Activated CD8-positive, alpha-beta T cell treated with anti-CD3 and anti-CD28 coated beads for 36 hours (primary cell): ENCODE data around the gene C2orf42. TPM values are rescaled to one million over a fixed set of nuclear protein-coding genes. Genes with fewer than 3 reads are reported as not detected.
A peak's percentile ranks its signal among the peaks of the same experiment; 100 is the strongest.
"Not testable (repeated sequence)": the region's sequence is repeated elsewhere in the genome, so short reads cannot be mapped to it uniquely, and the experiment has no call there.

Experiments used
- ATAC-seq: fragments of 200-7000 bp; cut with Tn5 transposase; one replicate; pipeline ENCODE4 v1.10.0; 2021; ENCODE audit warnings: mild to moderate bottlenecking, moderate library complexity
- CTCF ChIA-PET: fragments of 350-600 bp; sonication (Branson Sonifier 250); formaldehyde crosslinking; loops from one replicate; lab custom pipeline; 2021; ENCODE audit warnings: antibody characterized with exemption; lab: Charles Lee
- POLR2A ChIA-PET: fragments of 350-600 bp; sonication (Branson Sonifier 250); formaldehyde crosslinking; loops from one replicate; lab custom pipeline; 2021; ENCODE audit warnings: antibody characterized with exemption; lab: Charles Lee
- DNase-seq: peaks from one replicate; pipeline ENCODE4 v3.0.0-alpha.2; 2020
- H3K27ac Mint-ChIP-seq: one replicate; pipeline ENCODE4 v1.8.0; 2021; ENCODE audit warnings: mild to moderate bottlenecking, mixed read lengths
- H3K27me3 Mint-ChIP-seq: one replicate; pipeline ENCODE4 v1.8.0; 2021; ENCODE audit warnings: mixed read lengths
- H3K36me3 Mint-ChIP-seq: one replicate; pipeline ENCODE4 v1.8.0; 2021; ENCODE audit warnings: low read depth, mixed read lengths
- H3K4me1 Mint-ChIP-seq: one replicate; pipeline ENCODE4 v1.8.0; 2021; ENCODE audit warnings: low read depth, mixed read lengths
- H3K4me3 Mint-ChIP-seq: one replicate; pipeline ENCODE4 v1.8.0; 2021; ENCODE audit warnings: mild to moderate bottlenecking, moderate library complexity, mixed read lengths
- H3K9me3 Mint-ChIP-seq: one replicate; pipeline ENCODE4 v1.8.0; 2021; ENCODE audit warnings: mixed read lengths
- intact Hi-C: fragments of 100-400 bp; cut with micrococcal nuclease; formaldehyde crosslinking; loops from one replicate; pipeline ENCODE4 v1.10.0; 2022
- total RNA-seq, 2 experiments: library from RNA; stranded (reverse); gene quantifications; one replicate each; pipeline ENCODE4 v1.2.3, GENCODE V29; 2021
- TF ChIP-seq, protein P1 (sequence below): fragments of 200-600 bp; IDR thresholded peaks from one replicate; pipeline ENCODE4 v1.8.0; 2022; ENCODE audit warnings: antibody characterized with exemption, mild to moderate bottlenecking

C2orf42 gene
- total RNA-seq, 2 experiments from 2014 or later = 19.2 to 24.6 TPM

- Mint-ChIP-seq H3K4me3 (no peak overlapping the region), H3K27ac (peak overlapping the region; percentile 70), H3K27me3 (no peaks in the 10 kb centered on the region), H3K36me3 (peaks cover 15% of the 10 kb centered on the region), H3K9me3 (no peaks in the 10 kb centered on the region), H3K4me1 (peaks cover 4% of the 10 kb centered on the region)
- ChIA-PET POLR2A (interaction anchor here (0.6 to 1.3 kb wide), 3 partner anchors 11 to 31 kb away, joined by 3 read pairs; partner anchors contain the start of gene C2orf42), CTCF (interaction anchor here (1.1 to 1.7 kb wide), 3 partner anchors 9 to 249 kb away, joined by 3 to 5 read pairs (median 4); no protein-coding TSS in a partner anchor)
- DNase-seq = no peak
- no peak for ATAC-seq
- intact Hi-C loops = no loop called here
- TF ChIP-seq, protein P1, sequence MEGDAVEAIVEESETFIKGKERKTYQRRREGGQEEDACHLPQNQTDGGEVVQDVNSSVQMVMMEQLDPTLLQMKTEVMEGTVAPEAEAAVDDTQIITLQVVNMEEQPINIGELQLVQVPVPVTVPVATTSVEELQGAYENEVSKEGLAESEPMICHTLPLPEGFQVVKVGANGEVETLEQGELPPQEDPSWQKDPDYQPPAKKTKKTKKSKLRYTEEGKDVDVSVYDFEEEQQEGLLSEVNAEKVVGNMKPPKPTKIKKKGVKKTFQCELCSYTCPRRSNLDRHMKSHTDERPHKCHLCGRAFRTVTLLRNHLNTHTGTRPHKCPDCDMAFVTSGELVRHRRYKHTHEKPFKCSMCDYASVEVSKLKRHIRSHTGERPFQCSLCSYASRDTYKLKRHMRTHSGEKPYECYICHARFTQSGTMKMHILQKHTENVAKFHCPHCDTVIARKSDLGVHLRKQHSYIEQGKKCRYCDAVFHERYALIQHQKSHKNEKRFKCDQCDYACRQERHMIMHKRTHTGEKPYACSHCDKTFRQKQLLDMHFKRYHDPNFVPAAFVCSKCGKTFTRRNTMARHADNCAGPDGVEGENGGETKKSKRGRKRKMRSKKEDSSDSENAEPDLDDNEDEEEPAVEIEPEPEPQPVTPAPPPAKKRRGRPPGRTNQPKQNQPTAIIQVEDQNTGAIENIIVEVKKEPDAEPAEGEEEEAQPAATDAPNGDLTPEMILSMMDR = no peak
These were observed 30.3 kb downstream of the C2orf42 start for GRCh38 chr2:70160545-70160944.

GRCh38 chr2:70149130-70149686, 41.6 kb downstream of the C2orf42 start:
- H3K9me3 Mint-ChIP-seq, H3K4me3 Mint-ChIP-seq, H3K27ac Mint-ChIP-seq, H3K27me3 Mint-ChIP-seq, ATAC-seq, intact Hi-C loops, DNase-seq, CTCF ChIA-PET: not testable (repeated sequence)
- peaks cover 25% of the 10 kb centered on the region for H3K4me1 Mint-ChIP-seq
- peaks cover 29% of the 10 kb centered on the region for H3K36me3 Mint-ChIP-seq
- POLR2A ChIA-PET = interaction anchor here (1.0 to 38.3 kb wide), 3 partner anchors 11 to 235 kb away, joined by 3 to 955 read pairs (median 3); partner anchors contain the start of gene PCBP1

GRCh38 chr2:70148211-70148760, 42.5 kb downstream of the C2orf42 start:
- H3K4me3 Mint-ChIP-seq, ATAC-seq, H3K27me3 Mint-ChIP-seq, CTCF ChIA-PET, H3K27ac Mint-ChIP-seq, DNase-seq, intact Hi-C loops, H3K9me3 Mint-ChIP-seq: not testable (repeated sequence)
- POLR2A ChIA-PET = interaction anchor here (38.3 kb wide), 1 partner anchor 66 kb away, joined by 955 read pairs; the partner anchor contains the start of gene PCBP1
- Mint-ChIP-seq H3K36me3 (peaks cover 29% of the 10 kb centered on the region), H3K4me1 (peaks cover 32% of the 10 kb centered on the region)

- POLR2A ChIA-PET = interaction anchor here (1.1 to 38.3 kb wide), 4 partner anchors 14 to 233 kb away, joined by 4 to 955 read pairs (median 4); partner anchors contain the start of gene PCBP1
These were observed 44.7 kb downstream of the C2orf42 start for GRCh38 chr2:70145851-70146739.

GRCh38 chr2:70145144-70145490, 45.7 kb downstream of the C2orf42 start:
- intact Hi-C loops = no loop called here
- no peak overlapping the region for H3K4me3 Mint-ChIP-seq
- POLR2A ChIA-PET = interaction anchor here (0.8 to 38.3 kb wide), 5 partner anchors 9 to 224 kb away, joined by 4 to 955 read pairs (median 5); partner anchors contain the start of genes C2orf42 and PCBP1

More at GRCh38 chr2:70145851-70146739, 44.7 kb downstream of the C2orf42 start:
- CTCF ChIA-PET = interaction anchor here (1.8 to 6.8 kb wide), 2 partner anchors 232 to 234 kb away, joined by 4 to 83 read pairs; partner anchors contain the start of gene MXD1
- no peaks in the 10 kb centered on the region for H3K27me3 Mint-ChIP-seq
- H3K27ac Mint-ChIP-seq = peak overlapping the region; percentile 22
- H3K4me1 Mint-ChIP-seq = peaks cover 41% of the 10 kb centered on the region
- TF ChIP-seq, protein P1 = no peak
- DNase-seq (peak; percentile 71), ATAC-seq (no peak)
- H3K36me3 Mint-ChIP-seq = peaks cover 24% of the 10 kb centered on the region
- intact Hi-C loops = no loop called here
- no peaks in the 10 kb centered on the region for H3K9me3 Mint-ChIP-seq
- H3K4me3 Mint-ChIP-seq = no peak overlapping the region

More at GRCh38 chr2:70145144-70145490, 45.7 kb downstream of the C2orf42 start:
- Mint-ChIP-seq H3K27me3 (no peaks in the 10 kb centered on the region), H3K27ac (peak overlapping the region; percentile 100), H3K36me3 (peaks cover 21% of the 10 kb centered on the region), H3K9me3 (no peaks in the 10 kb centered on the region), H3K4me1 (peaks cover 51% of the 10 kb centered on the region)
- DNase-seq (no peak), ATAC-seq (no peak)
- TF ChIP-seq, protein P1 = no peak
- CTCF ChIA-PET = interaction anchor here (1.1 to 6.8 kb wide), 3 partner anchors 46 to 233 kb away, joined by 3 to 83 read pairs (median 9); partner anchors contain the start of genes C2orf42 and MXD1
